Amniotic stem cell (primary cell): ENCODE measurements around the gene ABI3BP.

ENCODE experiments used
- DNase-seq: peaks from one replicate; lab custom pipeline; 2025; lab: John Stamatoyannopoulos, UW

The ABI3BP gene

DNA sequence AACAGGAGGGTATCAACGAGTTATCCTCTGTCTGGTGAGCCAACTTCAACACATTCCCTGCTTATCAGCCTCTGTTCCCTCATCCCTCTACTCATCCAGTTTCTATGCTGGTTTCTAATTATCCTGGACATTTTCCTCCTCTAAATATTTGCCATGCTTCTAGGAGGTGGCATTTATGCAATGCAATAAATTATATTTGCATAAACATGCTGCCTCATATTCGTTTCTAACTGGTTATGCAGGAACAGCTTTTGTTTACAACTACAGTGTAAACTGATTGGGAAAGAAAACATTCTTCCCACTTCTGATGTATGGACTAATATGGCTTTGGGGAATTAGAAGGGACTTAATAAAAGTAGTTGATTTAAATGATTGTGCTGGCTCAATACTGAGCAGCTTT is 161.6 kb downstream of the ABI3BP start:
- no peak for DNase-seq

DNA sequence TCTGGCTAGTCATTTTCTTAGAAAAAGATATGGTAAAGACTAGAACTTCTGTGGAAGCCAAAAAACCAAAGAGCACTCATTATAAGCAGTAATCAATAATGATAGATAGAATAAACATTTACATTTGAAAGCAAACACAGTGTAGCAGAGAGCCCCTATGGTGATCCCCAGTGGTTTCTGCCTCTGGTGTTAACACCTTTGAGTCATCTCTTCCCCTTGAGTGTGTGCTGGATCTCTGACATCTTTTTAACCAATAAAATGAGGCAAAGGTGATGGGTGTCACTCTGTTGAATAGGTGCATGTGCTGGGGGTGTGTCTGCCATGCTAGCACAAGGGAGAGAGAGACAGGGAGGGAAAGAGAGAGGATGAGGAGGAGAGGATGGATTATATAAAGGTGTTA is 162.3 kb downstream of the ABI3BP start:
- no peak for DNase-seq

DNA sequence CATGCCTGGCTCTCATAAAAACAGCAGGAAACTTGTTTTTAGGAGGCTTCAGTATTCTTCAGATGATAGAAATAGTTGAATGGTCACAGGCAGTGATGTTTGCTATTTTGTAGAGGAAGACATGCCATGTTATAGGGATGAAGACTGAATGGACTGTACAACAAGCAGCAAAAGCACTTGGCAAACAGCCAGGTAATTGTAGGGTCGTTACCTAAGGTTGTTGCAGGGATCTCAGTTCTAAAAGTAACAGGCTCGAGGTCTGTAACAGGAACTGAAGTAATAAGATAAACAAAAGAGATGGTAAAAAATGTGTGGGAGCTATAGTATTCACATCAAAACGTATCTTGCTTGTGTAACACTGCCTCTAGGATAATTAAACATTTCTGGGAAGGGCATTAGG is 167.6 kb downstream of the ABI3BP start:
- DNase-seq, result no peak

GRCh38 chr3:100815583-100815982 is 177.6 kb downstream of the ABI3BP start:
- DNase-seq, result no peak

GRCh38 chr3:100813828-100814227 is 179.4 kb downstream of the ABI3BP start:
- DNase-seq, result no peak

- no peak for DNase-seq
These were observed 181.3 kb downstream of the ABI3BP start for GRCh38 chr3:100811779-100812507.

GRCh38 chr3:100810671-100811070 is 182.6 kb downstream of the ABI3BP start:
- no peak for DNase-seq

GRCh38 chr3:100804631-100805030 is 188.6 kb downstream of the ABI3BP start:
- DNase-seq, result no peak

DNA sequence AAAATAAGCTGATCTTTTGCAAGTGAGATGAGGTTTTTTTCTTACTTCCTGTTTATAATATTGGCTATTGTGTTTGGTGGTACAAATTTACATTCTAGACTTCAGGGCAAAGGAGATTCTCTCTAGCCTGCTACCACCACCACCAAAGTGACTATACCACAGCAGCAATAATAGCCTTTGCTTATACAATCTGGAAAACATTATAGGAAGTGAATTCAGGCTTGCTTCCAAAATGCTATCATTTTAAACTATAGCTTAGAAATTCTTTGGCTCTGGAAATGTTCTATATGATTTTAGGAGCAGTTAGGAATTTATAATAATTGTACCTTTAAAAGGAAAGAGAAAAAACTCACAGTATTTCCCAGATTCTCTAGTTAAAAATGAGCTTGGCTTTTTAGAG is 189.5 kb downstream of the ABI3BP start:
- no peak for DNase-seq

DNA sequence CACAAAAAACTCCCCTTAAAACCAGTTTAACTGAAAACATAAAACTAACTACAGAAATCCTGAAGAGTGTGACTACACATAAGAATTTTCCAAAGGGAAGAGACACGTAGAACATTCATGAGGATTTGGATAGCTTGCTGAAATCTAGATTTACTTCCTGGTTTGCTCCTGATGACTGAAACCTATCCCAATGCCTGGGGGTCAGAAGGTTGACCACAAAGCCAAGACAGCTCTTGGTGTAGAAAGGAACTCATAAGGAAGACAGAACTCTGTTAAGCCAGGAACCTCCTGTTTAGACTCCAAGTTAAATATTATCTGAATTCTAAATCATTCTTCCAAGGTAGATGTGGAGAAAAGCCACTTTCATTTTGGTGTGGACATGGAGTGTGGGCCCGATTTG is 191.1 kb downstream of the ABI3BP start:
- no peak for DNase-seq

DNA sequence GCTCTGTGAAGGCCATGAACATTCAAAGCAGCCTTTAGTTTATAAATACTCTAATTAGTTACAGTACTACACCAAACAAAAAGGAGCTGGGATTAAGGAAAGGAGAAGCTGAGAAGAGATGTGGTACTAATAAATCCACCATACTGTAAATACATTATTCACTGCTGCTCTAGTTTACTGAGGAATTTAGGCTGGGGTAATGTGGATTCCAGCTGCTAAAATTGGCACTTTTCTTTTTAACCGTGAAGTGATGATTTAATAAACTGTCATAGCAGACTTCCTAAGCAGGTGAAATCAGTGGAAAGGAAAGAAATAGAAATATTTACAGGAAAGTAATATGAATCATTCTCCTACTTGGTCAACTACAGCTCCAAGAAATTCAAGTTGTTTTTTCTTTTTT is 195.2 kb downstream of the ABI3BP start:
- DNase-seq, result no peak

DNA sequence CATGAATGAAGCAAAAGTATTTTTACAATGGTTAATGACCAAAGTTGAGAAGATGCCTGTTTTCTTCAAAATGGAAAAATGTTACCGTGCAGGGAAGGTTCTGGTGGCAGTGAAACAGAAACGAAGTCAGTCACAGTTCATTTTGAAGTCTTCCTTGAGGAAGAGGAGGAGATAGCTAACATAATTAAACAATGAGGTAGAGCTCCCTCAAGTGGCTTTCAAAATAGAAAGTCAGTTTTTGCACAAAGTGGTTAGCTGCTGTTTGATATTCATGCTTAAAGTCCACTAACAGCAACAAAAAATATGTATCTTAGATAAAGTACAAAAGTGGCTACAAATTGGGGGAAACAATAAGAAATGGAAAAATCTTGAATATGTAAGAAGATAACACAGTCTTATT is 196.7 kb downstream of the ABI3BP start:
- DNase-seq, result no peak

GRCh38 chr3:100789579-100789978 is 203.6 kb downstream of the ABI3BP start:
- DNase-seq, result no peak

GRCh38 chr3:100783619-100784018 is 209.6 kb downstream of the ABI3BP start:
- no peak for DNase-seq

DNA sequence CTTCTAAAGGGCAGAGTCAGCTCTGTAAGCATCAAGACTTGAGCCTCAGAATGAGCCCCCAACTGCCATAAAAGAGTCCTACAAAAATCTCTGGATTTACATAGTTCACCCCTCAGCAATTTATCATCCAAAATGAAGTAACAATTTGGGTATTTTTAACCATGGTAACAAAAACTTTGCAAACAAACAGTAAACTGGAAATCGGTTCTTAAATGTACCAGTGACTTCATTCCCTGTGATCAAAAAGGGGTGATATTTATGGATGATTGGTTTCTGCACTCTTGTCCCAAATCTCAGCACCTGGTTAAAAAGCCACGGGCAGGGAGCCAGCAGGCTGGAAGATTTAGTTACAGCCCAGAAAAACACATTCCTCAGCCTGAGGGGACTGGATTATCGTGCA is 210.3 kb downstream of the ABI3BP start:
- no peak for DNase-seq

- DNase-seq, result no peak
These were observed 210.9 kb downstream of the ABI3BP start for GRCh38 chr3:100782348-100782747.

DNA sequence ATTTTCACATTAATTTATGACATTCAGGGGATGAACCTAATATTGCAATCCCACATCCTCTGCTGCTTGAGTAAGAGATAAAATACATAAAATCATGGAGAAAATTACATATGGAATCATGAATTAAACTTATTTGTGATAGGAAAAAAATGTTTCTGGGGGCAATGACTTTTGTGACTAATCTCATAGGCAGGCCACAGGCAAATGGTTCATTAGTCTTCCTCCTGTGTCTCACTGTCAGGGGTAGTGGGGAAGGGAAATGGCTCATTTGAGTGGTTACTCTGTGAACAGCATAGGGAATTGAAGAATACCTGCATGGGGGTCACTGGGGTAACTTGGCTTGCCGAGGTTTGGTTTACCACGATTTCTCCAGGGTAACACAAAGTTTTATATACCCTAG is 211.9 kb downstream of the ABI3BP start:
- DNase-seq, result no peak

GRCh38 chr3:100780071-100780622 is 213.1 kb downstream of the ABI3BP start:
- no peak for DNase-seq

GRCh38 chr3:100779480-100779879 is 213.7 kb downstream of the ABI3BP start:
- DNase-seq, result no peak

DNA sequence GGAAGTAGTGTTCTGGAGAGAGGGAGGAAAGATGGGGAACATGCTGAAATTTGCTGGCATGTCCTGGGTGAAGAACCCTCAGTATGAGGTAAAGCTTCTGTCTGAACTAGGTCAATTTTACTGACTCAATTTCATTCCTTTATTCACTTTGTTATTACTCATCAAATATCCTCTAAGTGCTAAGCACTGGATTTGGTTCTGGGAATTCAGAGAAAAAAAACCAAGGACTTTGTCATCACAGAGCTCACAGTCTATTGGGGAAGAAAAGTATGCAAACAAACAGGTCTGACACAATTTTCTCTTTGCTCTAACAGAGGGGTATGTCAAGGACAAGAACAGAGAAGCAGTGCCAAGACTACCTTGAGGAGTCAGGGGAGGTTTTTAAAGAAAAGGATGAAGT is 215.9 kb downstream of the ABI3BP start:
- DNase-seq, result no peak

DNA sequence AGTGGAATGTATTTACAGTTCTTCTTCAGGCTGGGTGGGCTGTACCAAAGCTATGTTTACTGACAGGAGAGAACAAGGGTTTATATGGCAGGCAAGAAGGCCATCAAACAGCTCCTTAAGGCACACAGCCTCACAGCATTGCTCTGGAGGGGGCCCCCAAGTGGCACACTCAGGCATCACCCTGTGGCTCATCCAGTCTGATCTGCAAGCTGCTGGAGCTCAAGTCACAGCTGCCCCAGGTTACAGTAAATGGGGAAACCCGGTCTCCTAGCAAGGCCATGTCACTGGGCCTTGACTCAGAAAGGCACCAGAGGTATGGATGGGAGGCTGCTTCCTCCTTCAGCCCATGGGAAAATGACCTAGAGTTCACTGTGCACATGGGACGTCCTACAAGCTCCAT is 216.5 kb downstream of the ABI3BP start:
- no peak for DNase-seq

DNA sequence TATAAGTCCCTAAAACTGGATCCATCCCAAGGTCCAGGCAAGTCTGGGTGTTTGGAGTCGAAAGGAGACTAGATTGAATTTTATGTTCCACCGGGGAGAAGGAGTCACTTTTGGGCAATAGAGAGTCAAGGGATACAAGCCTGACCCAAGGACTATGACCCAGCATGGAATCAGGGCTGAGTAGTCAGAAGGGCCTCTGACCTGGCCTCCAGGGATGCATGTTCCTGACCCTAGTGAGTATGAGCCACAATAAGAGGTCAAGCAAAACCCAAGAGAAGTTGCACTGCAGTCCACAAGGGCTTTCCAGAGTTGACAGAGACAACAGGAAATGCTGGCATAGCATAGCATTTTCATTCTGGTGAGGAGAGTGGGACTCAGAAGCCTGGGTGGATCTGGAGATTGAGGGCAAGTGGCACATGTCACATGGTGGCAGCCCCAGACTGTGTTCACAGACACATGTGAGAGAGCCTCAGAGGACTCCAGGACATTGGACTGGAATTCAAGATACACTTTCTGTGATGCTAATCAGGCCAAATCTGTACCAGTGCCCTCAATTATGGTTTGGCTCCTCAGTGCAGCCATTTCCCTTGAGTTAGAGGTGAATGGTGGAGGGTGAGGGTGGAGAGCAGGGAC is 217.0 kb downstream of the ABI3BP start:
- no peak for DNase-seq

DNA sequence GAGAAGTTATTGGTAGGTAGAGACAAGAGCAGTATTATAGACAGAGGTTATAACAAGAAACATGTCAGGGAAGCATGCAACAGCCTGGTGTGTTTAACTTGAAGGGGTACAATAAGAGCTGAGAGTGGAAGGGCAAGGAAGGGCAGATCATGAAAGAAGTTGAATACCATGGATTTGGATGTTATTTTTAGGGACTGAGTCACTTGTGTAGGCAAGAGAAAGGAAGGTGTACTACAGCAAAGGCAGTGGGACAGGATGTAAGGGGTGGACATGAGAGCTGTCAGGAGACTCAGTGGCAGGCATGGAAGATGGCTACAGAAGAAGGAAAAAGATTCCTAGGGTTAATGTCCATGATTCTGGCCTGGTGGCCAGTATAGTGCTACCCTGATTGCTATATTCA is 217.6 kb downstream of the ABI3BP start:
- DNase-seq, result no peak

DNA sequence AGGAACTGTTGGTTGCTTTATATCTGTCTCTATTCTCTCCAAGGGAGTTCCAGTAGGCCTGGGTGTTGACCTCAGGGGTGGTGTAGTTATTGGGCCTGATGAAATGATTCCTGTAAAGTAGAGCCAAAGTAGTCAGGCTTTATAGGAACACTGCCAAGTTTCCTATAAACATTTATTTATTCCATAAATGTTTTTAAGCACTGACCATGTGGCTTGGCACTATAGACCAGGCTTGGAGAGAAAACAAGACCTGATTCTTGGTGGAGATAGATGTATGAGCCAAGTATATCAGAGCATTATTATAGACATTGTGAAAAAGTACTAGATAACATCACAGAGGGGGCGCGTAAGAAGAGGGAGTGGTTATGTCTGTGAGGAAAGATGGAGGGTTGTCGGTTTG is 218.0 kb downstream of the ABI3BP start:
- DNase-seq, result no peak
